Stimulated activated CD4-positive, alpha-beta T cell treated with anti-CD3 and anti-CD28 coated beads, Interleukin-15, amount 100 ng/mL, for 1 hour (primary cell): ENCODE measurements around the gene PRRG1.
"Not testable (repeated sequence)": the region's sequence is repeated elsewhere in the genome, so short reads cannot be mapped to it uniquely, and the experiment has no call there.

Experiments
- DNase-seq, 2 donors: peaks; one replicate each; pipeline ENCODE4 v3.0.0-alpha.2; 2020; ENCODE audit warnings: low read depth in 1 of 2, low spot score in 1 of 2

The PRRG1 gene

DNA sequence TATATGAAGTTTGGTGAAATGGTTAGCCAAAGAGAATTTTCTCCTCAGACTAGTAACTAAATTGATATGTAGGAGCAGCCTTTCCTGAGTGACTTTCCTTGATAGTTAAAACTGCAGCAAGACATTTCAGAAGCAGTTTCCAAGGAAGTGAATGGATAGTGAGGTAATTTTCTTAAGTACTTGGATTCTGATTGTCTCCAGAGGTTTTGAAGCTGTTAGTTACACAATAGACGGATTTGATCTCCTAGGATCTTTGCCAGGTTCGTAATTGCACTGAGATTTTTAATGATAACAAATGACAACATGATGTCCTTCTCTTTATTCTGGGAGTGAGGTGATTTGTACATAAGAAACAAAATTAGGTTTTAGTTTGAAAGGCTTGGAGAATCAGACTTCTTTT is 29.2 kb downstream of the PRRG1 start:
- DNase-seq = no peak

DNA sequence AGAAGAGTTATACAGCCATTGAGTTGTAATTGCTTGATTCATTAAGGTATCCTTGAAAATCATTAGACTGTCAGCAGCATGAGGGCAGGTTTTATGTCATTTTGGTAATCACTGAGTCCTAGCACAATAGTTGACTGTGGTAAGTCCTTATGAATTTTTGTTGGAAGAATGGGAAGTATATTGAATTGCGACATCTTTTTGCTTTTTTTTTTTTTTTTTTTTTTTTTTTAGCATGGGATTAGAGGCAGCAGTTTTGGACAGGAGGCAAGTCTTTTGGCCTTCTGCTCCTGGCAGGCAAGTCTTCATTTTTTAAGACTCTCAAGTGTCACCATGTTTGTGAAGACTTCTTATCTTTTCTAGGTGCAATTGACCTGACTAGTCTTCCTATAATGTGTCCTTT is 29.7 kb downstream of the PRRG1 start:
- no peak for DNase-seq

- no peak for DNase-seq
Observed at GRCh38 chrX:37380256-37380655, 31.1 kb downstream of the PRRG1 start.

DNA sequence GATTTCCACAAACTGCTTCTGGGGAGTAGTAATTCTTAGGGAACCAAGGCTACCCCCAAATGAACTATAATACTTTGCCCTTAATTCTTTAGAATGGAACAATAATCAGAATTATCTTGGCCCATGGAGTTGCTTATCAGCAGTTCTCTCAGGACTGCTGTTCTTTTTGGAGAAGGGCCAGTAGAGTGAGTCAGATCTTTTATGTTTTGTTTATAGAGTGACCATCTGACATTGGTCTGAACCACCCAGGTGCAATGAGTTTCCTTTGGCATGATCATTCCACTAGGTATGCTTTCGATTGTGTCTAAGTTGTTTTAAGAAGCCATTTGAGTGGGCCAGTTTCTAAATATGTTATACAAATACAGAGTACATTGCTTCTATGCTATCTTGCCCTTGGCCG is 31.8 kb downstream of the PRRG1 start:
- no peak for DNase-seq

- no peak for DNase-seq
Observed at GRCh38 chrX:37383313-37383712, 34.1 kb downstream of the PRRG1 start.

DNA sequence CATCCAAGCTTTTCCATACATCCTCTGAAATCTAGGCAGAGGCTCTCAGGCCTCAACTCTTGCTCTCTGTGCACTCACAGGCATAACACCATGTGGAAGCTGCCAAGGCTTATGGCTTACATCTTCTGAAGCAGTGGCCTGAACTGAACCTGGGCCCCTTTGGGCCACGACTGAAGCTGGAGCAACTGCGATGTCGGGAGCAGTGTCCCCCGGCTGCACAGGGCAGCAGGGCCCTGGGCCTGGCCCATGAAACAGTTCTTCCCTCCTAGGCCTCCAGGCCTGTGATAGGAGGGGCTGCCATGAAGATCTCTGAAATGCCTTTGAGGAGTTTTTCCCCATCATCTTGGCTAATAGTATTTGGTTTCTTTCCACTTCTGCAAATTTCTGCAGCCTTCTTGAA is 39.2 kb downstream of the PRRG1 start:
- no peak for DNase-seq

DNA sequence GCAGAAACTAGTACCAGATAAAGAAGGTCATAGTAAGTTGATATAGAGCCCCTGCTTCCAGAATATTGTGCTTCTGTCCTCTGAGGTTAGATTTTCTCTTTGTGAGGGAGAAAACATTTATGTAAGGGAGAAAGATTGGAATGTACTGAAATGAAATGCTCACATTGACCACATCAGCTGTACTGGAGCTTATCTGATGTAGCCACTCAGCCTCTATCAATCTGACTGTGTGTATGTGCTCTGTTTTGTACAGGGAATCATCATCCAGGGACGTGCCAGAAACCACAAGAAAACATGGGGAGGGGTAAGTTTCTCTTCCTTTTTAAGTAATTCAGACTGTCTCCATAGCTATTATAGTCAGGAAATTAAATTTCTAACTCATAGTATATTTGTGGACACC is 56.8 kb downstream of the PRRG1 start:
- DNase-seq = no peak

GRCh38 chrX:37407736-37408135 is 58.6 kb downstream of the PRRG1 start:
- DNase-seq = no peak

DNA sequence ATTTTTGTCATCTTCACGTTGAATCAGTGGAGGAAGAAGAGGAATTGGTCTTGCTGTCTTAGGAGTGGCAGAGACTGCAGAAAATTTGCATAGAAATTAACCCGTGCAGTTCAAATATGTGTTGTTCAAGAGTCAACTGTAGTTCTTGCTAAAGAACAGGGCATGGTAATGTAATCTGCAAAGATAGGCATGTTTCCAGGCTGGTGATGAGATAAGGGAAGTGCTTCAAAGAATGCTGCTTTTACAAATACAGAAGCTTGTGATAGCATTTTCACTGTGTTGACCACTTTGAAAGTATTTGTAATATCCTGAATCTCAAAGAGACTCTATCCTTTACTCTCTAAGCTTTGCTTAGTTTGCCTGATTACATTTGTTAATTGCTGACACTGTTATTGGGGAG is 60.1 kb downstream of the PRRG1 start:
- no peak for DNase-seq

- no peak for DNase-seq
Observed at GRCh38 chrX:37420185-37420584, 71.0 kb downstream of the PRRG1 start.

DNA sequence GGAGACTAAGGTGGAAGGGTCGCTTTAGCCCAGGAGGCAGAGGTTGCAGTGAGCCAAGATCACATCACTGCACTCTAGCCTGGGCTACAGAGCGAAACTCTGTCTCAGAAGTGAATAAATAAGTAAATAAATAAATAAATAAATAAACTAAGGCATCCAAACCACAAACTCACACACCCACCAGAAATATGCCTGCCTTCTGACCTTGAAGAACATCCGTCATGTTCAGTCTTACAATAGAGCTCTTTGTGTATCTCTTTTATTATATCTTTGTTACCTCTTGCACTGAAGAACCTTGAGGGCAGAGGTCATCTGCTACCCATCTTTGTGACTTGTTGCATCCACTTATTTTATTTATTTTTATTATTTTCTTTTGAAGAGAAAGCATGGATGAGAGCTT is 71.6 kb downstream of the PRRG1 start:
- DNase-seq = no peak

DNA sequence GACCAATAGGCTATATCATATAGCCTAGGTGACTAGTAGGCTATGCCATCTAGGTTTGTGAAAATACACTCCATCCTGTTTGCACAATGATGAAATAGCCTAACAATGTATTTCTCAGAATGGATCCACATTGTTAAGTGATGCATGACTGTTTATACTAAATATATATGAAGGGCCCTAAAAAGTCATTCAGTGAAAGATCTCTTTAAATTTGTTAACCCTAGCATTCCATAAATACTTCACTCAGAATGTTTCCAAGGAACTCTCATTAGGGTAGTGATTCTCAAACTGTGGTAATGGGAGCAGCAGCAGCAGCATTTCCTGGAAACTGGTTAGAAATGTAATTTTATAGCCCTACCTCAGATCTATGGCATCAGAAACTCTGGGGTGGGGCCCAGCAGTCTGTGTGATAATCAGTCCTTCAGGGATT is 74.9 kb downstream of the PRRG1 start:
- DNase-seq = no peak

- no peak for DNase-seq
Observed at GRCh38 chrX:37425370-37425769, 76.2 kb downstream of the PRRG1 start.

- DNase-seq = not testable (repeated sequence)
Observed at GRCh38 chrX:37428962-37429361, 79.8 kb downstream of the PRRG1 start.

DNA sequence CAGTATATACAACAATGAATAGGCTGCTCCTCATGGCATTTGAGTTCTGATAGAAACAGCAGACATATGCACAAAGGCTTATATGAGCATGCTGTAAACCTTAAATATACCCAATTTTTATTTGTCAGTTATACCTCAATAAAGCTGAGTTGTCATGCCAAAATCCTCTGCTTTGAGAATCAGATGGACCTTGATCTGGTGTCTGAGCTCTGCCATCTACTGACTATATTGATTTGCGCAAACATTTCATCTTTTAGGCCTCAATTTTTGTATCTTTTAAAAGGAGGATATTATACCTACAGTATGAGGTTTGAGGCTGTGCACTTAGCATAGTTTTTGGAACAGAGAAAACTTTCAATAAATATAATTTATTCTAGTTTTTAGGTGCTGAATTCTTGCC is 85.2 kb downstream of the PRRG1 start:
- DNase-seq = no peak

- DNase-seq = no peak
Observed at GRCh38 chrX:37437160-37437559, 88.0 kb downstream of the PRRG1 start.

GRCh38 chrX:37441377-37441776 is 92.2 kb downstream of the PRRG1 start:
- no peak for DNase-seq

- DNase-seq = no peak
Observed at GRCh38 chrX:37445182-37445581, 96.0 kb downstream of the PRRG1 start.

DNA sequence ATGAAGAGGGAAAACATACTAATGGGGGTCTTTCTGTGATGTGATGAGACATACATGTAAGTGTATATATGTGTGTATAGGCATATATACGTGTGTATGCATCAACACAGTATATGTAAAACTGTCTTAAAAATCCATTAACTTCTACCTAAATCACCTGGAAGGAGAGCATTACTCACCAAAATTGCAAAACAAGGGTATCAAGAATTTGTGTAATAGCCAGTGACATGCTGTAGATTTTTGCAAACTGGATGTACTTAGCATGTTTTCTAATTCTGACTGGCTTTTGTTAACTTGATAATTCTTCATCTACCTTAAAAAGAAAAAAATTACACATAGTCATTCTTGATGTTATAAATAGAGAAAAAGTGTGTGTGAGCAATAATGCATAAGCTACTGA is 104.7 kb downstream of the PRRG1 start:
- no peak for DNase-seq

DNA sequence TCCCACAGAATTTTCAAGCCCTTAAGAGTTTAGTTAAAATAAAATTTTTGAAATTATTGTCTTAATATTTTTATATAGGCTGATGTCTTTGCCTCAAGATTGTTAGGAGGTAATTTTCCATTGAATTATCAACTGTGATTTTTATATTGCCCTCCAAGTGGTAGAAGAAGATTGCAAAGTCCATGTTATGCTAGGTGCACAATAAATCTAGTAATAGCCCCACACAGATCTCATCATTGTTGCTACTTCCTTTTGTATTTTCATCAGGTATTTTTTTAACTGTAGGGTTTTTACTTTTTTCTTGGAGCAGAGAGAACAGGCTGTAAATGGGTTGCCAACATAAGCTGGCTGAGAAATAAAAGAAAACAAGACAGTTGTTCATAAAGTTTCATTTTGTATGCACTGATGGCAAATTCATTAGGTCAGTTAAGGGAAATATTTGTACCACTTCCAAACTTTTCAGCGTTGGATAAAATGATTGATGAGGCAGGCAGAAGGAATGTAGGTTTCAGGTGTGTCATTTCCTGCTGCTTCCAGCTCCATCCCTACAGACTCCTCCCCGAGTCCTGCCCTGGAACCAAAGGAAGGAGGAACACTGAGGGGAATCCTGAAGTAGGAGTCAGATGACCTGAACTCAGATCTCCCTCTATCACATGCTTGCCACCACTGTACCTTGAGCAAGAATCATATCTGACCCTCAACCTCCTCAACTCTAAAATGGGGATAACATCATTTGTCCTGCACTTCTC is 105.5 kb downstream of the PRRG1 start:
- no peak for DNase-seq

DNA sequence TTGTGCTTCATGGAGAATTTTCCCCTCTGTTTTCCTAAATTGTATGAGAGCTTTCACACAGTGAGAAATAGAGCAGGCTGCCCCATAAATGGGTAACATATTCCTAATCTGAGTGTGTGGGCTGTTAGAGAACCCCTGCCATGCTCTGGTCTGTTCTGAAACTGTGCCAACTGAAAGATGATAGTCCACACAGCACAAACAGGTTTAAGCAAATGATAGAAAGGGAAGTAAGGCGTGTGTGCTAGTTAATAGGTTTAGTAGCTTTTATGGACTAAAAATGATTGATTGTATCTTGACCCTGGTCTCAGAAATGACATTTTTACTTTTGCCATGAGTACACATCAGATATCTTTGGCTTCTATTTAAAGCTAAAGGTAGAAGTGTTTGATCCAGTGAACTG is 106.2 kb downstream of the PRRG1 start:
- DNase-seq = no peak

GRCh38 chrX:37460285-37460684 is 111.1 kb downstream of the PRRG1 start:
- DNase-seq = not testable (repeated sequence)

DNA sequence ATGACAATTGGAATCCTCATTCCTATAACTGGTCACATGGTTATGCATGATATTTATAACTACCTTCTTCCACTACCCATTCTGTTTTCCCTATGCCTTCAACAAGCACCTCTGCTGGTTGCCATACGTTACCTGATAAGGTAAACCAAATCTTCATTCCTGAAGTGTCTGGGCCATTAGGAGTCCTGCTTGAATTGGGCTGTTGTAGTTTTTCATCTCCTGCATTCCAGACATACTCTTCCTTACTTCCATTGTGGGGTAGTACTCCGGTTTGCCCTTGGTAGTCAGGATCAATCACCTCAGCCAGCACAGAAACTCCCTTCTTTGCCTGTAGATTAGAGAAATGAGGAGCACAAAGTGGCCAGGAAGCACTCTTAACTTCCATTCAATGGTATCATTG is 113.2 kb downstream of the PRRG1 start:
- DNase-seq = no peak
